Measurements from ENCODE around the gene FCSK.
"Not testable (repeated sequence)": the region's sequence is repeated elsewhere in the genome, so short reads cannot be mapped to it uniquely, and the experiment has no call there.

Gene FCSK

DNA sequence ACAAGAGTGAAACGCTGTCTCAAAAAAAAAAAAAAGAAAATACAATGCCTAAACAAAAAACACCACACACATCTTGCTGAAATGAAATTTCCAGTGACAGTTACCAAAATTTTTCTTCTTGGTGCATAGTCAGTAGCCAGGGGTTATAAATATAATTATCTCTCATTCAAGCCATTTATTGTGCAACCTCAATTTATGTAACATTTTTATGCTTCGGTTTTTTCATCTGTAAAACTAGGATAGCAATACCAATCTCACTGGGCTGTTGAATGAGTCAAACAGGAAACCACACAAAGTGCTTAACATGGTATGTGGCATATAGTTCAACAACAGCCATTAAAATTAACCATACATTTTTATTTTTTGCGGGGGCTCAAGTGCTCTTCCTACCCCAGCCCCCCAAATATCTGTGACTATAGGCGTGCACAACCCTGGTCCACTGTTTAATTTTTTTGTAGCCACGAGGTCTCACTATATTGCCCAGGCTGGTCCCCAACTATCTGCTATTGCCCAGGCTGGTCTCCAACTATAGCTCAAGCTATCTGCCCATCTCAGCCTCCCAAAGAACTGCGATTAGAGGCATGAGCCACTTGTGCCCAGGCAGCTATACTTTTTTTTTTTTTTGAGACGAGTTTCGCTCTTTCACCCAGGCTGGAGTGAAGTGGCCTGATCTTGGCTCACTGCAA lies 66.4 kb downstream of the FCSK start:
- no peak for DNase-seq (ENCODE audit: low read depth, low spot score)

GRCh38 chr16:70522216-70523075 lies 68.1 kb downstream of the FCSK start:
- no peak for DNase-seq (ENCODE audit: low read depth, low spot score)
- peak overlapping the region; percentile 80 for H3K27ac ChIP-seq

More for the DNA sequence above, 66.4 kb downstream of the FCSK start:
- peak overlapping the region; percentile 2 for H3K27ac ChIP-seq

- peak within 1 kb of the TSS; percentile 80 for H3K27ac ChIP-seq
- DNase-seq (ENCODE audit: low read depth, low spot score): peak; percentile 31
These were observed 68.8 kb downstream of the FCSK start, which contains the start of gene COG4 for GRCh38 chr16:70523076-70523742. Gene COG4 (minus strand): TSS chr16:70523554. CDS start chr16:70523543, 11 bp downstream.

DNA sequence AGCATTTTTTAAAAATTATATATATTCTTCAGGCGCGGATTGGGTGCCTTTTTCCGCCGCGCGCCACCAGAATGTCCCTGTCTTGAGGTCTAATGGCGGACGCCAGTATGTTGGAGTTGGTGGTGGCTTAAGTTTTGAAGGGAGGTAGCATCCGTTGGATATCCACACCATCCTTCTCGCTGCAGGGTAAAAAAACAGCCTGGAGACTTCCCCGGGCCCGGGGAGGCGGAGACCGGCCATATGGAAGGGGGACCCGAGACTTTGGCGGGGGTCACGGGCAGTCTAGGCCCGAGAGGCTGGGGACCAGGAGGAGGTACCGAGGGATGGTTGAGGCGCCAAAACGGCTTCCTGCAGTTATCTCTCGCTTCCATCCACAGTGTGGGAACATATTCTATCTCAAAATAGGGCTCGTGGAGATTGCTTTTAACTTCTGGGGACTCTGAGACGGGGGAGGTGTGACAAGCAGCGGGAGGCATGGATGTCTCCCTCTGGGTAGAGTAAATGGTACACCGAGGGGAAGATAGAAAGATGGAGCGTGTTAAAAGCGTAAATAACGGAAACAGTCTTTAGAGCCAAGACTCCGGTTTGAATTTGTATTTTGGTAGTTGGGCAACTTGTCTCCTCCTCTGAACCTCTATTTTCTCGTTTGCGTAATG lies 69.5 kb downstream of the FCSK start, which contains the start of gene SF3B3:
TSS of gene SF3B3 (plus strand) at position 74 of the 656 bp plus-strand sequence. CDS start 2,841 bp downstream, outside the sequence.
- peak within 1 kb of the TSS; percentile 80 for H3K27ac ChIP-seq
- DNase-seq (ENCODE audit: low read depth, low spot score): no peak

- not testable (repeated sequence) for DNase-seq (ENCODE audit: low read depth, low spot score)
- H3K27ac ChIP-seq: peak overlapping the region; percentile 80
These were observed 70.0 kb downstream of the FCSK start for GRCh38 chr16:70524399-70524825.

DNA sequence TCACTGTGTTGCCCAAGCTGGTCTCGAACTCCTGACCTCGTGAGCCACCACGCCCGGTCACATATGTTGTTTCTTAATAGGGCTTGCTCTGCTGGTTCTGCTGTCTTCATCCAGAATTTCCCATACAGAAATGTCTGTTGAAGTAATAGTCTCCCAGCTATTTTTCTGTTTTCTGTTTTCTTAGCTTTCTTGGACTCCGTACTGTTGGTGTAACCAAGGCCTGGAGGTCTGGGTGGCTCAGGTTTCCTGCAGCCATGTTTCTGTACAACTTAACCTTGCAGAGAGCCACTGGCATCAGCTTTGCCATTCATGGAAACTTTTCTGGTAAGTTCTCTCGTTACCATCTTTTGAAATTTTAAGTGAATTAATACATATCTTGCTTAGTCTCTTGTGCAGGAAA lies 72.0 kb downstream of the FCSK start:
- DNase-seq (ENCODE audit: low read depth, low spot score): no peak
- peak overlapping the region; percentile 72 for H3K27ac ChIP-seq

DNA sequence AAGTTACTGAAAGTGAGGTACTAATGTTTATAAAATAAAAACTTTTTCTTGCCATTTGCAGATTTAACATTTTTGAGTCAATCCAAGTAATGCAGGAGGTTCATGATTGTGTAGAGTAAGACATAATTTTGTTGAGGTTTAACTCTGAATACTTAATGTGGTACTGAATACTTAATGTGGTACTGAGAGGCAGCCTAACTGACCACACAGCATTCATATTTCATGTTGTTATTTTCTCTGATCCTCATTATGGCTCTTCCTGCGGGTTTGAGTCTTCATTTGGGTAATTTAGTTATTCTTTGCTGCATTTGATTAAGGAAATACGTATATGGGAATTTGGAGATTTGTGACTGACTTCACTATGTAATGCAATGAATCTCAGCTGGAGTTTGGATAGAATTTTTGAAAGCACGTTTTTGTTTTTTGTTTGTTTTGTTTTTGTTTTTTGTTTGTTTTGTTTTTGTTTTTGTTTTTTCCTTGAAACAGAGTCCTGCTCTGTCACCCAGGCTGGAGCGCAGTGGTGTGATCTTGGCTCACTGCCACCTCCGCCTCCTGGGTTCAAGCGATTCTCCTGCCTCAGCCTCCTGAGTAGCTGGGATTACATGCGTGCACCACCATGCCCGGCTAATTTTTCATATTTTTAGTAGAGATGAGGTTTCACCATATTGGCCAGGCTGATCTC lies 73.1 kb downstream of the FCSK start:
- DNase-seq (ENCODE audit: low read depth, low spot score): no peak
- peak overlapping the region; percentile 72 for H3K27ac ChIP-seq

- no peak for DNase-seq (ENCODE audit: low read depth, low spot score)
- H3K27ac ChIP-seq: peak overlapping the region; percentile 72
These were observed 74.8 kb downstream of the FCSK start for GRCh38 chr16:70529051-70529777.

All from epithelial cell of prostate (primary cell).